Activated naive CD4-positive, alpha-beta T cell treated with anti-CD3 and anti-CD28 coated beads for 36 hours (primary cell): Measurements from ENCODE around the gene RNF220. TPM values are rescaled to one million over a fixed set of nuclear protein-coding genes. Genes with fewer than 3 reads are reported as not detected.

Experiments used
- CTCF ChIA-PET: fragments of 350-600 bp; sonication (Branson Sonifier 250); formaldehyde crosslinking; loops from one replicate; lab custom pipeline; 2021; ENCODE audit warnings: antibody characterized with exemption; lab: Charles Lee
- DNase-seq: peaks from one replicate; pipeline ENCODE4 v3.0.0-alpha.2; 2020
- H3K27ac Mint-ChIP-seq: one replicate; pipeline ENCODE4 v1.8.0; 2021; ENCODE audit warnings: mild to moderate bottlenecking, mixed read lengths
- H3K27me3 Mint-ChIP-seq: one replicate; pipeline ENCODE4 v1.8.0; 2021; ENCODE audit warnings: low read depth, mixed read lengths
- H3K36me3 Mint-ChIP-seq: one replicate; pipeline ENCODE4 v1.8.0; 2021; ENCODE audit warnings: low read depth, mixed read lengths
- H3K4me1 Mint-ChIP-seq: one replicate; pipeline ENCODE4 v1.8.0; 2021; ENCODE audit warnings: low read depth, mixed read lengths
- H3K4me3 Mint-ChIP-seq: one replicate; pipeline ENCODE4 v1.8.0; 2021; ENCODE audit warnings: mild to moderate bottlenecking, moderate library complexity, mixed read lengths
- H3K9me3 Mint-ChIP-seq: one replicate; pipeline ENCODE4 v1.8.0; 2021; ENCODE audit warnings: mixed read lengths
- intact Hi-C: fragments of 100-400 bp; cut with micrococcal nuclease; formaldehyde crosslinking; loops from one replicate; pipeline ENCODE4 v1.15.1; 2023
- total RNA-seq, 2 experiments: library from RNA; stranded (reverse); gene quantifications; one replicate each; pipeline ENCODE4 v1.2.3, GENCODE V29; 2021

Gene RNF220
- total RNA-seq, 2 experiments from 2014 or later: 71.6 to 81.6 TPM

- intact Hi-C loops: no loop called here
- Mint-ChIP-seq H3K4me3 (no peak overlapping the region), H3K36me3 (no peaks in the 10 kb centered on the region), H3K27me3 (peaks cover 7% of the 10 kb centered on the region), H3K9me3 (no peaks in the 10 kb centered on the region), H3K4me1 (no peaks in the 10 kb centered on the region), H3K27ac (no peak overlapping the region)
- CTCF ChIA-PET: no interaction called here
- DNase-seq: no peak
These were observed 139.9 kb downstream of the RNF220 start for GRCh38 chr1:44544960-44545359.

DNA sequence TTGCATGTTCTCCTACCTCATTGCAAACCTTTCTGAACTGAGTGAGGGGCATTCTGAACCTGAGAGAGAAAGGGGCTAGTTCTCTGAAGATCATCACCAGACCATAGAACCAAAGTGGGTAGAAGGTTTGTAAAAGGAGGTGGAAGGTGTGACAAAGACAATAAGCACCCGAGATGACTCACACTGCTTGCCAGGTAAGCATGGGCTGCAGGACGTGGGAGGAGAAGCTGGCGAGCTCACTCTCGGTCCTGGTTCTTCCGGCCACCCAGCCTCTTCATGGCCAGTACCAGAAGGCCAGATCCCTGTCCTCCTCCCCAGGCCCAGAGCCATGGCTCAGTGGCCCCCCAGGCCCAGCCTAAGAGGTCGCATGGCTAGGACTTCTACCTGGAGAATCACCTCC, 140.9 kb downstream of the RNF220 start:
- Mint-ChIP-seq H3K36me3 (no peaks in the 10 kb centered on the region), H3K9me3 (no peaks in the 10 kb centered on the region), H3K4me1 (no peaks in the 10 kb centered on the region), H3K4me3 (no peak overlapping the region), H3K27ac (no peak overlapping the region), H3K27me3 (peaks cover 7% of the 10 kb centered on the region)
- intact Hi-C loops: no loop called here
- CTCF ChIA-PET: no interaction called here
- DNase-seq: no peak

DNA sequence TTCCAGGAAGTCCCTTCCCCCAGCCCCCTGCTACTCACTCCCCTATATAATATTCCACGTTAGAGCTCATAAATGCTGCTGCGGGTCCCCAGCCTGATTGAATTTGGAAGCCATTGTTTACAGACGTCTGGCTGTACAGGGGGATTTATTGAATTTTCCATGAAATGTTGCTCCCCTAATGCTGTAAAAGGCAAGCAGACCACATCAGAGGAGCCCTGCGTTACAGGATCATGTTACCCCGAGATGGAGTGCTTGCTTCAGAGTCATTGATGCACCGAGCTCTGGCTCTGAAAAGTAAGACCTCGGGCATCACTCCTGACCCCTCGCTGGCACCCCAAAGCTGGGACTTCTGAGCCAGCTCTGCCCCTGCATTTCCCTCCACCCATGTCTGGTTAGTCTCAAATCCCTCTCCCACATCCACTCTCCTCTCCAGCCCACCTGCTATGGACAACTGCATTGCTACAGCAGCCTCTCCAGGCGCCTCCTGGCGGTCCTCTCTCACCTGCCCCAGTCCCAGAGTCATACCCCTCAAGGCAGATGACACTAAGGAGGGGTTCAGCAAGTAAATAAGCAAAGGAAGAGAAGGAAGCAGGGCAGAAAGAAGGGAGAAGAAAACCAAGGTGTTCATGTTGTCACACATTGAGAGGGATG, 141.5 kb downstream of the RNF220 start:
- Mint-ChIP-seq H3K4me1 (no peaks in the 10 kb centered on the region), H3K36me3 (no peaks in the 10 kb centered on the region), H3K27ac (no peak overlapping the region), H3K27me3 (peaks cover 5% of the 10 kb centered on the region), H3K9me3 (no peaks in the 10 kb centered on the region), H3K4me3 (no peak overlapping the region)
- CTCF ChIA-PET: no interaction called here
- intact Hi-C loops: no loop called here
- no peak for DNase-seq

- no peak for DNase-seq
- no peak overlapping the region for H3K27ac Mint-ChIP-seq
- CTCF ChIA-PET: interaction anchor here (1.3 kb wide), 1 partner anchor 47 kb away, joined by 3 read pairs; no protein-coding TSS in a partner anchor
These were observed 142.3 kb downstream of the RNF220 start for GRCh38 chr1:44547361-44547760.

DNA sequence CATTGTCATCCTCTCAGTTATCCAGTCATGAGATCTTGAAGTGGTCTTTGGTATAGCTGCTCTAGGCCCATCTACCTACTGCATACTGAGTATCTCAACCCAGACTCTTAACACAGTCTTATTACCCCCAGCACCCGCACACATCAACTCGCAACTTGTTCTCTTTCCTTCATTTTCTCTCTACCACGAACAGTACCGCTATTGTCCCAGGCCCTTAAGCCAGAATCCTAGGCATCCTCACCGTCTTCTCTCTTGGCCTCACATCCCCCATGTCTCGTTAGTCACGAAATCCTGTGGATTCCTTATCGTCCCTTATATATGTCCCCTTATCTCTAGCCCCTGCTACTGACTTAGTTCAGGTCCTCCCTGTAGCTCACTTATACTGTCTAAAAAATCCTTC, 142.8 kb downstream of the RNF220 start:
- CTCF ChIA-PET: interaction anchor here (1.3 kb wide), 1 partner anchor 47 kb away, joined by 3 read pairs; no protein-coding TSS in a partner anchor
- no peaks in the 10 kb centered on the region for H3K9me3 Mint-ChIP-seq
- no peaks in the 10 kb centered on the region for H3K36me3 Mint-ChIP-seq
- H3K4me3 Mint-ChIP-seq: no peak overlapping the region
- H3K27me3 Mint-ChIP-seq: peaks cover 5% of the 10 kb centered on the region
- H3K4me1 Mint-ChIP-seq: no peaks in the 10 kb centered on the region
- intact Hi-C loops: no loop called here
- no peak overlapping the region for H3K27ac Mint-ChIP-seq
- DNase-seq: no peak

More at GRCh38 chr1:44547361-44547760, 142.3 kb downstream of the RNF220 start:
- intact Hi-C loops: no loop called here
- Mint-ChIP-seq H3K36me3 (no peaks in the 10 kb centered on the region), H3K27me3 (peaks cover 5% of the 10 kb centered on the region), H3K4me3 (no peak overlapping the region), H3K4me1 (no peaks in the 10 kb centered on the region), H3K9me3 (no peaks in the 10 kb centered on the region)

DNA sequence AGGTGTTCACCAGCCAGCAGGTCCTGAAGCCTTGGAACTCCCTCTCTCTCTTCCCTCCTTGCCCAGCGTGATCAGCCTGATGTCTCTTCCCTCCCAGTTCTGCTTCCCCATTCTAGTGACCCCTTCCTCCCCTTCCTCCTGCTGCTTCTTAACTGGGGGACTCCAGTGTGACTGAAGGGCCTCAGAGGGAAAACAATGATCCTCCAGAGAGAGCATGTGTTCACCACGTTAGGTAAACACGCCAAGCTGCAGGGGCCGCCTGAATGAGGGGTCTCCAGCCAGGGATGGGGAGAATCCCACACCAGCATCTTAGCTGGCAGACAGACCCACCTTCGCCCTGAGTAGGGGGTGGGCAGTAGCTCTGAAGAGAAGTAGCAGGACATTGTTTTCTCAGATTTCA, 144.5 kb downstream of the RNF220 start:
- Mint-ChIP-seq H3K4me3 (no peak overlapping the region), H3K27me3 (peaks cover 2% of the 10 kb centered on the region), H3K36me3 (no peaks in the 10 kb centered on the region), H3K9me3 (no peaks in the 10 kb centered on the region), H3K4me1 (no peaks in the 10 kb centered on the region), H3K27ac (no peak overlapping the region)
- no peak for DNase-seq
- intact Hi-C loops: no loop called here
- CTCF ChIA-PET: no interaction called here

DNA sequence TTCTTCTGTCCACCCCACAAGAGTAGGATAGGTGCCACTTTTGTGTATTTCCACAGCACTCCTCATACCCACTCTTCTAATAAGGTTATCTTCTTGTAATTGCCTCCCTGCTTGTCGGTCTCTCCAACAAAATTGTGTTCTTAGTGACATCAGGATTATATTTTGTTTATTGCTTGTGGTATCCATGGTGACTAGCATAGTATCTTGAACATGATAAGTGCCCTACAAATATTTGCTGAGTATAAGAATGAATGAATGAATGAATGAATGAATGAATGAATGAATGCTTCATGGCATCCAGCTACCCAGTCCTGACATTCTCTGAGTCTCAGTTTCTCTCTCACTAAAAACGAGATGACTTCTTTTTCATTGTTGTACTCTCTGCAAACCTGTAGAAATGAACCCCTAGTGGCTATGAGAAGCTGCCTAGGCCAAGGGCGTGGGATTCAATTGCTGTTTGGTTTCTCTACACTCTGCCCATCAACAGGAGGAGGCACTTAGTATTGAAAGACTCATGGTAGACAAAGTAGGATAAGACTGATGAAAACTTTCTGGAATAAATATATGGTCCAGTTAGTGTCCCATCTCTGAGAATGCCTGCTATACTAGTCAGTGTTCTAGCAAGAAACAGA, 148.2 kb downstream of the RNF220 start:
- CTCF ChIA-PET: interaction anchor here (1.8 to 2.1 kb wide), 2 partner anchors 19 to 100 kb away, joined by 5 to 7 read pairs; no protein-coding TSS in a partner anchor
- H3K4me1 Mint-ChIP-seq: no peaks in the 10 kb centered on the region

GRCh38 chr1:44553771-44554170, 148.7 kb downstream of the RNF220 start:
- no peak for DNase-seq
- H3K9me3 Mint-ChIP-seq: no peaks in the 10 kb centered on the region
- no peak overlapping the region for H3K4me3 Mint-ChIP-seq
- H3K27ac Mint-ChIP-seq: no peak overlapping the region
- no peaks in the 10 kb centered on the region for H3K4me1 Mint-ChIP-seq
- no peaks in the 10 kb centered on the region for H3K36me3 Mint-ChIP-seq
- H3K27me3 Mint-ChIP-seq: no peaks in the 10 kb centered on the region
- CTCF ChIA-PET: interaction anchor here (1.8 to 2.1 kb wide), 2 partner anchors 18 to 99 kb away, joined by 5 to 7 read pairs; no protein-coding TSS in a partner anchor
- intact Hi-C loops: no loop called here

More for the DNA sequence above, 148.2 kb downstream of the RNF220 start:
- no peak overlapping the region for H3K4me3 Mint-ChIP-seq
- H3K27me3 Mint-ChIP-seq: no peaks in the 10 kb centered on the region
- H3K9me3 Mint-ChIP-seq: no peaks in the 10 kb centered on the region
- intact Hi-C loops: no loop called here
- DNase-seq: no peak
- H3K36me3 Mint-ChIP-seq: no peaks in the 10 kb centered on the region
- no peak overlapping the region for H3K27ac Mint-ChIP-seq

GRCh38 chr1:44554706-44555105, 149.7 kb downstream of the RNF220 start:
- no peaks in the 10 kb centered on the region for H3K36me3 Mint-ChIP-seq
- H3K27me3 Mint-ChIP-seq: no peaks in the 10 kb centered on the region
- no peak overlapping the region for H3K4me3 Mint-ChIP-seq
- DNase-seq: no peak
- intact Hi-C loops: no loop called here
- no peaks in the 10 kb centered on the region for H3K9me3 Mint-ChIP-seq
- CTCF ChIA-PET: interaction anchor here (1.8 to 2.1 kb wide), 2 partner anchors 17 to 98 kb away, joined by 5 to 7 read pairs; no protein-coding TSS in a partner anchor
- no peak overlapping the region for H3K27ac Mint-ChIP-seq
- no peaks in the 10 kb centered on the region for H3K4me1 Mint-ChIP-seq

DNA sequence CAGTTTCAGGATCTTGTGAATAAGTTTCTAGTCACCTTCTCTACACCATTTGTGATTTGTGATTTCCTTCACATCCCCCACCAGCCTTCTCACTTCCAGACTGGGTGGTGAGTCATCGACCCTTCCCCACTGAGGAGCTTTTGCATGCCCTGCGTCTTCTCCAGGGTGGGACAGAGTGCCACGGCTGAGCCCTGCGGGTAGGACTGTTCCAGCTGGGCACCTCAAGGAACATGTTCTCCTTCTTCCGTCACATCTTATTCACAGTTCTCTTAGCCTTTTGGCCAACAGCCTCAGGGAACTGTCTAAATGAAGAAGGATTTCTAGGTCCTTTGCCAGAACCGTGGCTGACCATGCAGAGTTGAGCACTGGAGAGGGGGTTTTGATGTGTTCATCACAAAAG, 152.7 kb downstream of the RNF220 start:
- no peaks in the 10 kb centered on the region for H3K36me3 Mint-ChIP-seq
- H3K27me3 Mint-ChIP-seq: no peaks in the 10 kb centered on the region
- no peak overlapping the region for H3K4me3 Mint-ChIP-seq
- intact Hi-C loops: no loop called here
- no peaks in the 10 kb centered on the region for H3K9me3 Mint-ChIP-seq
- CTCF ChIA-PET: no interaction called here
- no peaks in the 10 kb centered on the region for H3K4me1 Mint-ChIP-seq
- no peak overlapping the region for H3K27ac Mint-ChIP-seq
- DNase-seq: no peak

- H3K36me3 Mint-ChIP-seq: no peaks in the 10 kb centered on the region
- no peaks in the 10 kb centered on the region for H3K4me1 Mint-ChIP-seq
- intact Hi-C loops: no loop called here
- H3K4me3 Mint-ChIP-seq: no peak overlapping the region
- DNase-seq: no peak
- CTCF ChIA-PET: interaction anchor here (0.8 kb wide), 1 partner anchor 14 kb away, joined by 3 read pairs; no protein-coding TSS in a partner anchor
- H3K9me3 Mint-ChIP-seq: no peaks in the 10 kb centered on the region
- no peak overlapping the region for H3K27ac Mint-ChIP-seq
- no peaks in the 10 kb centered on the region for H3K27me3 Mint-ChIP-seq
These were observed 153.8 kb downstream of the RNF220 start for GRCh38 chr1:44558883-44559282.

DNA sequence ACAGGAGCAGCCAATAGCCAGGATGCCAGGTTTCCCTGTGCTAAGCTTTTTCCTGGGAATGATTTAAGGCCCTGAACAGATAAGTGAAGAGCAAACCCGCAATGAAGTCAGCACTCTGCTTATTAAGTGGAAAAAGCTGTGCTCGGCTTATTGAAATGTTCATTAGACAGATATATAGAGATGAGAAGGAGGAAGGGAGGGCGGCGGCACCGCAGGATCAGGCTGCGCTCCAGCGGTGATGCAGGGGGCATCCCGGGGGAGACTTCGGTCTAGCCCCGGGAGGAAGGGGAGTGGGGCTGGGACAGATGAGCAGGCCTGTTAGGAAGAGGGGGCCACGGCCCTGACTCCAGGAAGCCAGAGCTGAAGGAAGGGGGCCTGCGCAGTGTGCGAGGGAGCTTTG, 154.3 kb downstream of the RNF220 start:
- no peaks in the 10 kb centered on the region for H3K9me3 Mint-ChIP-seq
- no peak overlapping the region for H3K4me3 Mint-ChIP-seq
- no peaks in the 10 kb centered on the region for H3K4me1 Mint-ChIP-seq
- no peaks in the 10 kb centered on the region for H3K36me3 Mint-ChIP-seq
- CTCF ChIA-PET: no interaction called here
- DNase-seq: no peak
- no peaks in the 10 kb centered on the region for H3K27me3 Mint-ChIP-seq
- H3K27ac Mint-ChIP-seq: no peak overlapping the region
- intact Hi-C loops: no loop called here

GRCh38 chr1:44559913-44560312, 154.9 kb downstream of the RNF220 start:
- no peaks in the 10 kb centered on the region for H3K9me3 Mint-ChIP-seq
- H3K4me1 Mint-ChIP-seq: no peaks in the 10 kb centered on the region
- intact Hi-C loops: no loop called here
- no peaks in the 10 kb centered on the region for H3K27me3 Mint-ChIP-seq
- no peaks in the 10 kb centered on the region for H3K36me3 Mint-ChIP-seq
- no peak overlapping the region for H3K27ac Mint-ChIP-seq
- H3K4me3 Mint-ChIP-seq: no peak overlapping the region
- CTCF ChIA-PET: interaction anchor here (0.6 to 0.9 kb wide), 2 partner anchors 11 to 24 kb away, joined by 3 read pairs; no protein-coding TSS in a partner anchor
- DNase-seq: no peak
